DMS53 treated with DMSO at 0.1 percent for 48 hours (cell line): ENCODE measurements around the gene ITGB8.
"Not testable (repeated sequence)": the region's sequence is repeated elsewhere in the genome, so short reads cannot be mapped to it uniquely, and the experiment has no call there.

ENCODE experiments used
- DNase-seq: peaks from one replicate; lab custom pipeline; 2025; ENCODE audit not compliant: unreplicated experiment; lab: John Stamatoyannopoulos, UW

The ITGB8 gene

DNA sequence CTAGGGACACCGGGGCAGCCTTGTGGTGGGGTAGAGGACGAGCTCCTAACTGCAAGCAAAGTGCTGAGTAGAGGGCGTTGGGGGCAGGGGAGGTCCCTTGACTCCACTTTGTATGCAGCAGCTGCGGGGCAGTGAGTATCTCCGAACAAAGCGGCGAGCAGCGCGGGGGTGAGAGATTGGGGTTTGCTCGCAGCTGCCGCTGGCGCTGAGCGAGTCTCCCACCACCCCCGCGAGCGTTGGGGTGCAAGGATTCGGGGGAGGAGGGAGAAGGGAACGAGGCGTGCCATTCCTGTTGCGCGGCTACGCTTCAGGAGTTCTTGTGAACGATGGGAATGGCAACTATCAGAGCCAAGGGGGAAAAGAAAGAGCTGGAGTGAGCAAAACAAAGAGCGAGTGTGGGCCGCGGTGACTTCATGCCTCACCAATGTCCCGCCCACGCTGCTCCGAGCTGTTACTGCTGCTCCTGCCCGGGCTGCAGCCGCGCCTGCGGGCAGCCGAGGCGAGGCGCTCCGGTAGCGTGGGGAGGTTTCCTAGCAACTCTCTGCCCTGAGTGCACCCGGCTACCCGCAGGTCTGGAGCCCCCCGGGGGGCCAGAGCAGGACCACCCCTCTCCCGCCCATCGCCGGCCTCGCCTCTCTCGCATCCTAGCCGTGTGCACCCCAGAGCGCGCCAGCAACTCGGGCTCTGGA, at the start of gene ITGB8:
TSS of gene ITGB8 (plus strand) at position 662 of the 689 bp plus-strand sequence. CDS start 907 bp downstream, outside the sequence.
- peak; percentile 88 for DNase-seq

DNA sequence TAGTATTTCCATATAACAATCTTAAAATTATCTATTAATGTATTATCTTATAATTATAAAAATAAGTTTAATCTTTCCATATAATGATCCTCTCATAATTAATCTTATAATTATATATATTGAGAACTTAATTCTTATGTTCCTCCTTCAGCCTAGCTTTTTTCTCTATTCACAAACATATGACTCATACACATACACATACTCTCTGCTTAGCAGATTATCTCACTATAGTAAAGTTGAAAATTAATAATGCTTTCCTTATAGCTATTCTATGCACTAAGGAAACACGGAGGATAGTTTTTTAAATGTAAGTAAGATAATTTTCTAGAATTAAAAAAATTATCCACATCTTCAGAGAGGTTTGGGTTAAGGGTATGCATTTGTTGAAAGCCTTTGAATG, 47.7 kb upstream of the ITGB8 start:
- peak; percentile 86 for DNase-seq

DNA sequence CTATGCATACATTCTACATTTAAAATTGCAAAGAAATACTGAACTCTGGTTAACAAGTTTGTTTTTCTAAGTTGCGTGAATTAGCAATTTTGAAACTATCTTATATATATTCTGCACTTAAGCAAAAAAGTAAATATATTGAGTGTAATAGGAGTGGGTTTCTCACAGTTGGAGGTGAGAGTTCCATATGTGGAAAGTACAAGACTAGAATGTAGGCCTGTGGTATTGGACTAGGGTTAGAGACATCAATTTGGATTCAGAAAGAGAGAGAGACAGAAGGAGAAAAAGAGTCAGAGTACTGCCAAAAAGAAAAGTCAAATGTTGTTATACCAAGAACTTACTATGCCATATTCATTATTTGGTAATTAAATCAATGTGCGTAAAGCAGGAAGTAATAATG, 47.3 kb upstream of the ITGB8 start:
- no peak for DNase-seq

DNA sequence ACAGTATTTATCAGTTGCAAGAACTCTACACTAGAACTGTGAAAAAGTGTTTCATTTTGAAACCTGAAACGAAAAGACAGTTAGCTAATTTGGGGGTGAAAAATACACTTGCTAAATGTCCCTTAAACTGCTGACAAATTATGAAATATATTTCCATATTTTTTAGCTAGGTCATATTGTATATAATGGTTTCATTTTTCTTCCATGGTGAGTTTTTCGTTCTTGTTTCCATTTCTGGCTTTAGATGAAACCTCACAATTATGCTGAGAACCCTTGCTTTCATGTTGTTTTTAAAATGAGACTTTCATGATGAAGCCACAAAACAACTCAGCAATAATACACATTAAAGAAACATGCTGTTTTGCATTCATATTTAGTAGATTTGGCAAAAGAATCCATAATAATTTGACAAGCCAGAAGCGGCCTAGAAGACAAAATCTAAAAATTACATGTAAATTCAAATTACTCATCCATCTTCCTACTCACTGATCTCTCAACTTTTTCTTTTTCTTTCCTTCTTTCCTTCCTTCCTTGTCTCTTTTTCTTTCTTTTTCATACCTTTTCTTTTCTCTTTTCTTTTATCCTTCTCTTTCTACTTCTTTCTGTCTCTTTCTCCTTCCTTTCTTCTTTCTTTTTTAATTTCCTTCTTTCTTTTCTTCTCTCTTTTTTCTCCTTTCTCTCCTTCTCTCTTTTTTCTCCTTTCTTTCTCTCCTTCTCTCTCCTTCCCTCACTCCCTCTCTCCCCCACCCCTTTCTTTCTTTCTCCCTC, 46.5 kb upstream of the ITGB8 start:
- DNase-seq: no peak

DNA sequence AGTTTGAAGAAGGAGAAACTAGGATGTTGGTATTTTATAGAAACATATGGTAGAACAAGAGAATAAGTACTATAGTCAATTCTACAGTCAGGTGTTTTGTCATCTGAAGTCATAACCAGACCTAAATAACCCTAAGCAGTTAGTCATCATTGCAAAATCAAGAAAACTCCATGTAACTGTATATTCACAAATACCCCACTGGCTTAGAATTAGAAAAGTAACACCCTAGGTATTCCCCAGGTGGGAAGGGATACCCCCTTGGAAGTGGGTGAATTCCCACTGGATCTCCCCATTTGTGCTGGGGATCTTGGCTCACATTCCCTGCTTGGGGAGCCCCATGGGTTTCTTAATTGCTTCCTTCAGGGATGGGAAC, 45.9 kb upstream of the ITGB8 start:
- peak; percentile 63 for DNase-seq

DNA sequence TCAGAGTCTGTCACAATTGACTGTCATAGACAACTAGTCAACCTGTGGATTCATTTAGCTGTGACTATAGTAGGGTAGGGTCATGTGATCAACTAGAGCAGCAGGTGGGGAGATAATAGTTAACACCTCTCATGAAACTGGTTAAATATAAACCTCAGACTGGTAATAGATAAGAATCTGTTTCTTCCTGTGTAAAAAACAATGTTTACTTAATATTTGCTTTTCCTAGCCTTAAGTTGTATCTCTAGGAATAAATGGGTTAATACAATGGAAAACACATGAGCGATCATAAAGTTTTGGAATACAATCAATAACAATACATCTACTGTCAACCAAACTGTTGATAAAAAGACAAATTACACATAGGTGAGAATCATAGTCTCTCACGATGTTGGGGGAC, 43.4 kb upstream of the ITGB8 start:
- peak; percentile 99 for DNase-seq

DNA sequence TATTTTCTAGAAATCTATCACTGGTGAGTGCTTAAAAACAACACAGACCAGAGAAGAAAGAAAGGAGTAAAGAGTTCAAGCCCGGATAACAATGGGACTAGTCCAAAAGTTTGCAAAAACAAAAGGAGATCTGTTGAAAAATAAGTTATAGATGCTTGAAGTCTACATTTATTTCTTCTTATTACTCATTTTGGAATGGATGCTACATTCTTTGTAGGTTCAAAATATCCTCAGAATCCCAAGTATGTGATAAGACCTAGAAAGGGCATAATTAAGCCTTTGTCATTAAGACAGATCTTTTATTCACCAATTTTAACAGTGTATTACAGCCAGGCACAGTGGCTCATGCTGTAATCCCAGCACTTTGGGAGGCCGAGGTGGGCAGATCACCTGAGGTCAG, 42.7 kb upstream of the ITGB8 start:
- DNase-seq: no peak

DNA sequence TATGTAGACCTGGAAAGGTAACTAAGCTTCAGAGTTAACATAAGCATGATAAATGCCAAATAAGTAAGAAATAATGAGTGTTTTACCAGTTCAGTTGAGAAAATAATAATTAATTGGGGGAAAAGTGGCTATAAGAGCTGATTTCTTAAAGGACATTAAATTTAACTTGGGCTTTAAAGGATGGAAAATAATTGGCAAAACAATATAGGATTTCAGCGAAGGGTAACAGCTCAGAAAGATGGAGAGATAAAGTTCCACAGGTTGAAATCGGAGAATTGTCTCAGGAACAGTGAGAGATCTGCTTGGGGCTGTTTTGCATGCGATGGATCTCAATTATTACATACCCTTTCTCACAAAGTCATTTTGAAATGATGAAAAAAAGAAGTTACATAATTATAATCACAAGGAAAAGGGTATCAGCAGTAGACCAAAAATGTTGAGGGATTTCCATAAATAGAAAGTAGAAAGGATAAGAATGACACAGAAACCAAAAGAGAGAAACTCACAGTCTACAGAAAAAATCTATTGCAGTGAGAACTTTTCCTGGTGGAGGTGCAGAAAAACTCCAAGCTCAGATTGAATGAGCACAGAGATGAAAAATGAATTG, 40.1 kb upstream of the ITGB8 start:
- peak; percentile 75 for DNase-seq

DNA sequence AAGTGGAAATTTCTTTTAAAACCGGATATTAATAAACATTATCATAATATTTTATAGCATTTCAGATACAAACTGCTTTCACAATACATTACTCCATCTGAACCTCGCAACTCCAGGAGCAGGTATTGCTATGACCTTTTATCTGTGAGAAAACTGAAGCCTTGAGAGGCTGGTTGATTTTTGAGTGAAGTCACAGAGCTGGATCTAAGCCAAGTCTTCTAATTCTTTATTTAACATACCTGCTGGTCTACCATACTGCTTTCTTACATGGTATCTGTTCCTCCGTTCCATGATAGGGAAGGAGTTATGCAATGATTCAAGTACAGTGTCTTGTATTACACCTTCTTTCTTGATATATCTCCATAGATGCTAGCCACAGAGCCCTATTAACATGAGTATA, 37.4 kb upstream of the ITGB8 start:
- no peak for DNase-seq

DNA sequence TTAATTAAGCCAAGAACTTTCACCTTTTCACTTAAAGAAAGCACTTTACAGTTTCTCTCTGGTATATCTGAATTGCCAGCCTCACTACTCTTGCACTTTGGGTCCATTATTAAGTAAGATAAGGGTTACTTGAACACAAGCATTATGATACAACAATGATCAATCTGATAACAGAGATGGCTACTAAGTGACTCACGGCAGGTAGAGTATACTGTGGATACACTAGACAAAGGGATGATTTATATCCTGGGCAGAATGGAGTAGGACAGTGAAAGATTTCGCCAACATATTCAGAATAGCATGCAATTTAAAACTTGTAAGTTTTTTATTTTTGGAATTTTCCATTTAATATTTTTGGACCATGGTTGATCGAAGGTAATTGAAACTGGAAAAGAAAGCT, 34.3 kb upstream of the ITGB8 start:
- no peak for DNase-seq

DNA sequence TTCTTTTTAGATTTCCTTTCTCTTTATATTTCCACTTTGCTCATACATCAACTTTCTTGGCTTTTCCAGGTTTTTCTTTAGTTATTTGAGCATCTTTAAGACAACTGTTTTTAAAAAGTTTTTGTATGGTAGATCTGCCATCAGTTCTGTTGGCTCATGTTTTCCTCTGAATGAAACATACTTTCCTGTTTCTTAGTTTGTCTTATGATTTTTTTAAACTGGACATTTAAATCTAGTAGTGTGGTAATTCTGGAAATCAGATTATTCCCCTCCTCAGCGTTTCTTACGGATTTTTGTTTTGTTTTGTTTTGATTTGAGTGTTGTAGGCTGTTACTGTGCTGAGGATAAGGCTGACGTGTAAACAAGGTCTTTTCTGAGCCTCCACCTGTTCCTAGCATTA, 33.8 kb upstream of the ITGB8 start:
- no peak for DNase-seq

DNA sequence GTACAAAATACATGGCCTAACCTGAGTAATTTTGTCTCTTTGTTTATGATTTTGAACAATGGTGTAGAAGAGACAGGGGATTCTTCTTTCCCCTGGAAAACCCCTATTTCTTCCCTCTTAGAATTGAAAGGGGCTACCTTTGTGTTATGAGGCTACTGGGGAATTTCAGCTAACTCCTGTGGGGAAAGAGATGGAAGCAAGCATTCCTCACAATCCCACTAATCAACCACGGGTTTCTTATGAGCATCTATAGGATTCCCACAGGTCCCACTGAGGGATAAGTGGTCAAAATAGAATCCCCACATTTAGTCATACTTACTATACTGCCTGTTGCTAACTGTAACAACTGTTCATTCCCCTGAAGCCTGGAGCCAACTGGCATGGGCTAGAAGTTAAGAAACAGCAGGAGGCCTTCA, 32.2 kb upstream of the ITGB8 start:
- DNase-seq: no peak

DNA sequence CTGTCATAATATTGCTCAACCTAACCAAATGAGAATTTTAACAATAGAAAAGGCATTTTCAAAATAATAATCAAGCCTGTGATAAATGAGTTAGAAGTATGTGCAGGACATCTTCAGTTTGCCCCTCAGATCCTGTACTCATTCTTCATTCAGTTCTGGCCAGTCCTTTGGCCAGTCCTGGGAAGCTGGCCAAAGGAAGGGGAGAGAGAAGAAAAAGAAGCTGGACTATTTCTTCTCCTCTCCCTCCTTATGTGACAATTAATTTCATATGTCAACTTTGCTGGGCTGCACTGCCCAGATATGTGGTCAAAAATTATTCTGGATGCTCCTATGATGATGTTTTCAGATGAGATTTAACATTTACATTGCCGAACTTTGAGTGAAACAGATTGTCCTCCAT, 31.6 kb upstream of the ITGB8 start:
- no peak for DNase-seq

DNA sequence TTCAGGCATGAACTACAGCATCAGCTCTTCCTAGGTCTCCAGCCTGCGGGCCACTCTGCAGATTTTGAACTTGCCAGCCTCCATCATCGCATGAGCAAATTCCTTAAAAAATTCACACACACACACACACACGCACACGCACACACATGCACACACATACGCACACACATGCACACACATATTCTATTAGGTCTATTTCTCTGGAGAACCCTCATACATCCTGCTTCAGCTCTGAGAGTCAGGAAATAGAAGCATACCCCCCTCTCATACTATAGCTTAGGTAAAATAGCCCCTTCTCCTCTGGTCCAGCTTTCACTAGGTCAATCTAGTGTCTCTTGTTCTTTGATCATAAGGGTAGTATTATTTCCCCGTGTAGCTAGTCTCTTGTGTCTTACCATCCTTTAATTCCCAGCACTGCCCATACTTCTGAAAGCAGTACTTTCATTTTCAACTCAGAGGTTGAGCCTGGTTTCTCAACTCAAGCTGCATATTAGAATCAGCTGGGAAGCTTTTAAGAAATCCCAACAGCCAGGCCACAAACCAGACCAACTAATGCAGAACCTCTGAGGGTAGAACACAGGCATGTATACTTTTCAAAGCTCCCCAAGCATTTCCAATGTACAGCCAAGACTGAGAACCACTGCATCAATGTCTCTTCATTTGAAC, 30.9 kb upstream of the ITGB8 start:
- peak; percentile 56 for DNase-seq

DNA sequence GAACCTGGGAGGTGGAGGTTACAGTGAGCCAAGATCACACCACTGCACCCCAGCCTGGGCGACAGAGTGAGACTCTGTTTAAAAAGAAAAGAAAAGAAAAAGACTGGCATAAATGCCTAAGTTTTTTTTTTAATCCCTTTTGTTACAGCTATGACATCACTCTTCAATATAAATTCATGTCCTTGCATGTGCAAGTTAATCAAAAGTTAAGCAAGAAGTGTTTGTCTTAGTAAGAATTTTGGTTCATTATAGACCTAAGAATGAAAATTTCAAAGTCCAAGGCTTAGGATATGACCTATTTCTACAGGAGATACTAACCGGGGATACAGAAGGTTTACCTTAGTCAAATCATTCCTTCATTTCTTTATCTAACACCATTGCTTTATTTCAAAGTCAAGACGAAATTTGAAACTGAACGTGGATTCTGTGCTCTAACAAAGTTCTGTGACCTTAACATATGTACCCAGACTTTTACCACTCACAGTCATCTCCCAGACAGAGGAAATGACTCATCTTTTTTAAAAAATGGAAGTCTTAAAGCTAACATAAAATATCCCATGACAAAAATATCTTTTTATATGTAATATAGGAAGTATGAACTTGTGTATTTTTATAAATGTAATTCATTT, 29.3 kb upstream of the ITGB8 start:
- DNase-seq: no peak

DNA sequence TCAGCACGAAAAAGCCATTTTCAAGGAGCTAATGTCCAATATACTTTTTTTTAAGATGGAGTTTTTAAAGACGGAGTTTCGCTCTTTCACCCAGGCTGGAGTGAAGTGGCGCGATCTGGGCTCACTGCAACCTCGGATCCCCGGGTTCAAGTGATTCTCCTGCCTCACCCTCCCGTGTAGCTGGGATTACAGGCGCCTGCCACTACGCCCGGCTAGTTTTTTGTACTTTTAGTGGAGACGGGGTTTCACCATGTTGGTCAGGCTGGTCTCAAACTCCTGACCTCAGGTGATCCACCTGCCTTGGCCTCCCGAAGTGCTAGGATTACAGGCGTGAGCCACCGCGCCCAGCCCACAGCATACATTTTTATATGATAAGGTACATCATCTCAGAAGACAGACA, 28.4 kb upstream of the ITGB8 start:
- DNase-seq: not testable (repeated sequence)

DNA sequence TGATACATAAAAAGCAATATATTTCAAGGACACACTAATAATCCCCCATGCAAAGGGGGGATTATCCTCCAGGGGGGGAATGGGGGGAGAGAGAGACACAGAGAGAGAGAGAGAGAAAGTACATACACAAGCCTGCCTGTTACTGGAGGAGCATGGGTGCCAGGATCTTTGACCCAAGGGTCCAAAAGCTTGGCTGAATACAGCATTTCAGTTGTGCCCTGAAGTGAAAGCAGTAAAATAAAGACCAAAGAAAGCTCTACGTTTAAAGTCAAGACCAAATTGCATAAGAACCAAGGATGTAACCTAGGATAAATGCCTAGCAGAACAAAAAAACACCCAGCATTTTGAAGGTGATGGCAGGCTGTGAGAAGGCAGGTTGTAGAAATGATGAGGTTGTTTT, 27.8 kb upstream of the ITGB8 start:
- DNase-seq: no peak

DNA sequence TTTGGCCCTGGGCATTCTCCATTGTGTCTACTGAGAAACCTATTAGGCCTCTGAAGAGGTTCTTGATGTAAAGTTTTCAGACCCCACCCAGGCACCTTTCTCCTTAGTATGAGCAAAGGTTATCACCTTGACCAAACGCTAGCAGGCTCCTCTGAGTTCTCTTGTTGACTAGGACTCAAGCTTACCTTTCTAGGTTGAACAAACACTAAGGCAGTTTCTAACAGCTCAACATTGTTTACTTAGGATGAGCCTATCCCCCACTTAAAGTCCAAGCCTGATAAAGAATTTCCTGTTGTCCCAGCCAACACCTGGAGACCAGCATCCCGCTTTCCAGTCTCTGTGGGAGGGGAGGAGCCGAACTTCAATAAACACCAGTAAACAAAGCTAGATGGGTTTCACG, 26.3 kb upstream of the ITGB8 start:
- DNase-seq: peak; percentile 100

DNA sequence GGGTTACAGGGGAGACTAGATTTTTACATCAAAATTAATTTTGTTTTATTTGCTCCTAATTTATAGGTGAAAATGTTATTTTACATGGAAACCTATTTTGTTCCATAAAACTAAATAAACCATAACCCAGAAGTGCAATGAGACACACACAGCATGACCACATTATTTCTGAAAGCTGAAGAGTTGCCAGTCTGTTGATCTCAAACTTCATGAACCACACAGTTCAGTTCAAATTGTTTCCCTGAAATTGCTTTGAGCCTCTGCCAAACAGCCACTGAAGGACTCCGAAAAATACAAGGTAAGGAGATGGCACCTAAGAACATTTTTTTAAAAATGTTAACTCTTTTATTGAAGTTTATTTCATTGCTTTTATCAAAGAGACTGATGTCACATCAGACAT, 25.0 kb upstream of the ITGB8 start:
- no peak for DNase-seq

DNA sequence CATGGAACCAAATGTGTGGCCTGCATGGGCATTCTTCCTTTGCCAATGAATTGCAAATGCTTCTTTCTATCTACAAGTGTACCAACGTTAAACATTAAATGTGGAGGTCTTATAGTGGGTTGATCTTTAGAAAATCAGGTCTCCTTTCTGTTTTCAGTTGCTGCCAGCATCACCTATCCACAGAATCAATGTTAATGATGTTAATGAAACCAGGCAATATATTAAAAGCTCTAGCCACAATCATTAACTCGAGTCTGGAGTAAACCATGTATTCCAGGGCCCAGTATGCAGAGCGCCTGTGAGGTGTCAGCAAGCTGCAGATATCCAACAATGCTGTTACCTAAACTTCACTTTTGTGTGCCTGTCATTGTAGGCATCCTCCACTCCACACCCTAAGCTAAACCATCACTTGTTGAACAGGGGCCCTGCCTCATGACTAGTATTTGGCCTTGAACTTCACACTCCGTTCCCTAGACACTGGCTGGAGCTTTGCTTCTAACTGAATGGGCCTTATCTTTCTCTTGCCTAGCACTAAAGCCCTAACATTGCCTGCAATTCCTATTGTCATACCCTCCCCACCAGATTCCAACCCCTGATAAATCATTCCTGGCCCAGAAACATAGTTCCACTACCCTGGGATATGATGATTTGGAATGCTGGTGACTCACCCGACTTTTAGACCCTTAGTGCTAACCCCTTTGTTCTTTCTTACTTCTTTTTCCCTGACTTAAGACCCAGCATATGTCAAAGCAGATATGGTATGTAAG, 24.3 kb upstream of the ITGB8 start:
- peak; percentile 88 for DNase-seq

DNA sequence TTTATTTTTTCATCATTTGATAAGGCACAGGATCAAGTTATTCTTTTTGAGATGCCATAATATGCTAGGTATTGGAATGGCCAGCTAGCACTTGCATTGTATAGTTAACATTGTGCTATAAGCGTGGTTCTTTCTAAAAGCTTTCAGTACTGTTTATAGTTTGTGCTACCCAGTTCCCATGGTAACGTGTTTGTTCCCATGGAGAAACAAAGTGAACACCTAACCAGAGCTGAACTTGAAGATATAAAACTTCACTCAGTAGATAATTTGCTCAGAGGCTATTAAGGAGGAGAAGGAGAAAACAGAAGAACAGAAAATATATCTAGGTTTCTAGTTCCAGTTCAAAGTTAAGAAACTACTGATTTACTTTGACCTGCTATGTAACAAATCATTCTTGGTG, 23.6 kb upstream of the ITGB8 start:
- DNase-seq: peak; percentile 81
